DOHH2 (cell line): ENCODE data around the gene ALK.

Source experiments
- H3F3A ChIP-seq: fragments of 200-600 bp; sonication (generic), shearing (Covaris generic); 2 replicates; pipeline ENCODE4 v1.6.0; 2016; ENCODE audit warnings: antibody characterized with exemption, mild to moderate bottlenecking; ENCODE audit not compliant: control insufficient read depth, insufficient read depth
- H3K27ac ChIP-seq: fragments of 200-600 bp; sonication (generic); 2 replicates; pipeline ENCODE4 v1.5.1; 2014; ENCODE audit warnings: low read depth, mild to moderate bottlenecking, low read length, moderate library complexity
- H3K27me3 ChIP-seq: fragments of 200-600 bp; sonication (generic); 2 replicates; pipeline ENCODE4 v1.6.1; 2014; ENCODE audit warnings: mild to moderate bottlenecking, low read length, mixed read lengths; ENCODE audit not compliant: control insufficient read depth
- H3K36me3 ChIP-seq: fragments of 200-600 bp; sonication (generic); 2 replicates; pipeline ENCODE4 v1.6.1; 2014; ENCODE audit warnings: mild to moderate bottlenecking, low read length, moderate library complexity, mixed read lengths; ENCODE audit not compliant: control insufficient read depth
- H3K4me1 ChIP-seq: fragments of 200-600 bp; sonication (generic); 2 replicates; pipeline ENCODE4 v1.6.1; 2014; ENCODE audit warnings: mild to moderate bottlenecking, low read length, mixed read lengths; ENCODE audit not compliant: control insufficient read depth
- H3K4me2 ChIP-seq: fragments of 200-600 bp; sonication (generic); 2 replicates; pipeline ENCODE4 v1.6.0; 2014; ENCODE audit warnings: mild to moderate bottlenecking, low read length, moderate library complexity
- H3K4me3 ChIP-seq: fragments of 200-600 bp; sonication (generic); 2 replicates; pipeline ENCODE4 v1.5.1; 2014; ENCODE audit warnings: mild to moderate bottlenecking, low read length, mixed read lengths
- H3K79me2 ChIP-seq: fragments of 200-600 bp; sonication (generic); 2 replicates; pipeline ENCODE4 v1.6.1; 2014; ENCODE audit warnings: mild to moderate bottlenecking, low read length, mixed read lengths; ENCODE audit not compliant: control insufficient read depth
- H3K9me2 ChIP-seq: fragments of 200-600 bp; sonication (generic); replicated peaks from 2 replicates; pipeline ENCODE4 v1.6.1; 2014; ENCODE audit warnings: mild to moderate bottlenecking, low read length, mixed read lengths; ENCODE audit not compliant: control insufficient read depth
- H3K9me3 ChIP-seq: fragments of 200-600 bp; sonication (generic); 2 replicates; pipeline ENCODE4 v1.6.1; 2014; ENCODE audit warnings: antibody characterized with exemption, low read length, mixed read lengths; ENCODE audit not compliant: control insufficient read depth, insufficient read depth
- H4K20me1 ChIP-seq: fragments of 200-600 bp; sonication (generic); 2 replicates; pipeline ENCODE4 v1.6.0; 2014; ENCODE audit warnings: low read depth, mild to moderate bottlenecking, antibody characterized with exemption, low read length, moderate library complexity; ENCODE audit not compliant: control insufficient read depth, insufficient read depth
- EZH2phosphoT487 ChIP-seq: fragments of 200-600 bp; sonication (generic); IDR thresholded peaks from 2 replicates; pipeline ENCODE4 v1.6.1; 2017; ENCODE audit warnings: borderline replicate concordance, mild to moderate bottlenecking, antibody characterized with exemption, low read length, moderate library complexity, mixed read lengths
- TF ChIP-seq, protein P1 (sequence below): fragments of 200-600 bp; sonication (generic); IDR thresholded peaks from one replicate; pipeline ENCODE4 v1.5.1; 2014; ENCODE audit warnings: antibody characterized with exemption, mild to moderate bottlenecking, low read depth, low read length; ENCODE audit not compliant: poor library complexity, severe bottlenecking

The ALK gene

DNA sequence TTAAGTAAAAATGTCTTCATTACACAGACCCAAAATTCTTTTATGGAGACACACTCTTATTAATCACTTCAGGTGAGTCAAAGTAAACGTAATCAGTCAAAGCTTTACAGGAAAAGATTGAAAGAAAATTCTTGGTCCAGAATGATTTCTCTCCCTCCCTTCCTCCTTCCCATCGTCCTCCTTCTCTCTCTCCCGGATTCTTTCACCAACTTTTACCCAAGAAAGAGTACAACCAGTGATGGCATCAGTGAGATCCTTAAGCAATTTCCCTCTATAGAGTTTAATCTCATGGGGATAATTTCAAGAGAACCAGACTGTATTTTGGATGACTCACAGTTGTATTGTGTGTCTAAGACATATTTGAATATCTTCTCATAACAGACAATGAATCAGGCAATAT is 258.1 kb downstream of the ALK start:
- Histone ChIP-seq H3K4me2 (no peak overlapping the region), H3K4me1 (no peaks in the 10 kb centered on the region), H3K9me3 (no peaks in the 10 kb centered on the region), H4K20me1 (no peaks in the 10 kb centered on the region), H3K27ac (no peak overlapping the region), H3F3A (no peaks in the 10 kb centered on the region), H3K27me3 (no peaks in the 10 kb centered on the region), H3K36me3 (no peaks in the 10 kb centered on the region), H3K79me2 (no peaks in the 10 kb centered on the region), H3K4me3 (no peak overlapping the region), H3K9me2 (no peaks in the 10 kb centered on the region)
- TF ChIP-seq EZH2phosphoT487 = no peak
- TF ChIP-seq, protein P1, sequence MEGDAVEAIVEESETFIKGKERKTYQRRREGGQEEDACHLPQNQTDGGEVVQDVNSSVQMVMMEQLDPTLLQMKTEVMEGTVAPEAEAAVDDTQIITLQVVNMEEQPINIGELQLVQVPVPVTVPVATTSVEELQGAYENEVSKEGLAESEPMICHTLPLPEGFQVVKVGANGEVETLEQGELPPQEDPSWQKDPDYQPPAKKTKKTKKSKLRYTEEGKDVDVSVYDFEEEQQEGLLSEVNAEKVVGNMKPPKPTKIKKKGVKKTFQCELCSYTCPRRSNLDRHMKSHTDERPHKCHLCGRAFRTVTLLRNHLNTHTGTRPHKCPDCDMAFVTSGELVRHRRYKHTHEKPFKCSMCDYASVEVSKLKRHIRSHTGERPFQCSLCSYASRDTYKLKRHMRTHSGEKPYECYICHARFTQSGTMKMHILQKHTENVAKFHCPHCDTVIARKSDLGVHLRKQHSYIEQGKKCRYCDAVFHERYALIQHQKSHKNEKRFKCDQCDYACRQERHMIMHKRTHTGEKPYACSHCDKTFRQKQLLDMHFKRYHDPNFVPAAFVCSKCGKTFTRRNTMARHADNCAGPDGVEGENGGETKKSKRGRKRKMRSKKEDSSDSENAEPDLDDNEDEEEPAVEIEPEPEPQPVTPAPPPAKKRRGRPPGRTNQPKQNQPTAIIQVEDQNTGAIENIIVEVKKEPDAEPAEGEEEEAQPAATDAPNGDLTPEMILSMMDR = no peak

DNA sequence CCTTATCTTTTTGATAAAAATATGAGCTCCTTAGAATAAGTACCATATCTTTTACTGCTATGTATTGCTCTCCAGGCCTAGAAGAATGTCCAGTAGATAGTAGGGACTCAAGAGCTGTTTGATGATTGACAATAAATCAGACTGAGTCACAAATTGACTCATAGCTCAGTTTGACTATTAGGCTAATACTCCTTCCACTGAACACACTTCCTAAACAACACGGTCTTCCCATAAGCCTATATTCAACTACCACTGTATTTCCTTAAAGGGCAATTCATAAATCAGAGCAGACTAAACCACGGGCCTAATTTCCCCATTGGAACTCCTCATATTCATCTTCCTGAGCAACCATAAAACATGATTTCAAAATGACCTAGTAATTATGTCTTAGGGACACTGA is 258.5 kb downstream of the ALK start:
- no peaks in the 10 kb centered on the region for H3K36me3 ChIP-seq
- H3K27ac ChIP-seq = no peak overlapping the region
- no peak overlapping the region for H3K4me2 ChIP-seq
- H3K4me3 ChIP-seq = no peak overlapping the region
- H3F3A ChIP-seq = no peaks in the 10 kb centered on the region
- no peaks in the 10 kb centered on the region for H3K79me2 ChIP-seq
- H3K27me3 ChIP-seq = no peaks in the 10 kb centered on the region
- H4K20me1 ChIP-seq = no peaks in the 10 kb centered on the region
- H3K4me1 ChIP-seq = no peaks in the 10 kb centered on the region
- no peaks in the 10 kb centered on the region for H3K9me2 ChIP-seq
- TF ChIP-seq EZH2phosphoT487 = no peak
- TF ChIP-seq, protein P1 = no peak
- no peaks in the 10 kb centered on the region for H3K9me3 ChIP-seq

DNA sequence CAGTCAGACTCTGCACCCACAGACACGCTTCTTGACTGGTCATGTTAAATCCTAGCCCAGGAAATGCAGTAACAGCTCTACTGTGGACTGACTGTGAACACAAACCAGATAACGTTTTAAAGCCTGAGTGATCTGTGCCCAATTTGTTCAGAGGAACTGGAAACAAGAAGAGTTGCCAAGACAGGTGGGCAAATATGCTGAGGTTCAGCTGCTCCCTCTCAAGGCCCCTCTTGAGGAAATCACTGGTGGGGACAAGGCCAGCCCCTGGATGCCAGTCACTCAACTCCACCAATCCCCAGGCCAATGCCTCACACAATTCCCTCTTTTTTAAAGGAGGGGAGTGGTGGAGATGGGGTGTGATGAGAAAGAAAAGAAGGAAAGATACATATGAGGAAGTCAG is 261.2 kb downstream of the ALK start:
- H3F3A ChIP-seq = no peaks in the 10 kb centered on the region
- H3K27ac ChIP-seq = no peak overlapping the region
- H3K9me2 ChIP-seq = no peaks in the 10 kb centered on the region
- TF ChIP-seq, protein P1 = no peak
- no peak for TF ChIP-seq EZH2phosphoT487
- no peaks in the 10 kb centered on the region for H3K9me3 ChIP-seq
- H3K4me1 ChIP-seq = no peaks in the 10 kb centered on the region
- no peak overlapping the region for H3K4me2 ChIP-seq
- no peaks in the 10 kb centered on the region for H4K20me1 ChIP-seq
- no peaks in the 10 kb centered on the region for H3K27me3 ChIP-seq
- H3K36me3 ChIP-seq = no peaks in the 10 kb centered on the region
- H3K79me2 ChIP-seq = no peaks in the 10 kb centered on the region
- H3K4me3 ChIP-seq = no peak overlapping the region

DNA sequence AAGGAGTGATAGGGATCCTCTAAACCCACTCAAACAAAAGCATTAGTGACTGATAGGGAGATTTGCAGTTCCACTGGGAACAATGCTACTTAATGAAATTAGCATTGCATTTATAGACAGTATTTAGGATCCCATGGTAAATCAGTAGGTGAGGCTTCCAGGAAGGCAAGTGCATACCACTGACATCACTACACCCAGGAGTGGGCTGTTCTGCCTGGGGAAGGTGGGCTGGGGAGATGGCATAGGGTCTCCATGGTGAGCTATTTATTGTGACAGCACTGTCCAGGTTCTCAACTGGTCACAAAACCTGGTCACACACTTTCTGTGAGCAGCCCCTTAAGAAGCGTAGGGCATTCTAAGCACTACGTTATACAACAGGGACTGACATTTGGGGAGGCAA is 262.2 kb downstream of the ALK start:
- H3K9me3 ChIP-seq = no peaks in the 10 kb centered on the region
- H3K79me2 ChIP-seq = no peaks in the 10 kb centered on the region
- no peaks in the 10 kb centered on the region for H4K20me1 ChIP-seq
- H3F3A ChIP-seq = no peaks in the 10 kb centered on the region
- H3K36me3 ChIP-seq = no peaks in the 10 kb centered on the region
- no peak overlapping the region for H3K4me2 ChIP-seq
- TF ChIP-seq EZH2phosphoT487 = no peak
- TF ChIP-seq, protein P1 = no peak
- H3K27ac ChIP-seq = no peak overlapping the region
- H3K4me1 ChIP-seq = no peaks in the 10 kb centered on the region
- no peak overlapping the region for H3K4me3 ChIP-seq
- no peaks in the 10 kb centered on the region for H3K27me3 ChIP-seq
- H3K9me2 ChIP-seq = no peaks in the 10 kb centered on the region
